C4-2B (cell line): Measurements from ENCODE around the gene CCDC14.

ENCODE experiments used
- H3K27ac ChIP-seq: fragments of 450-650 bp; 2 replicates; pipeline ENCODE4 v1.5.1; 2017
- ZFX ChIP-seq: fragments of 450-650 bp; IDR thresholded peaks from 2 replicates; pipeline ENCODE4 v1.6.1; 2017
- TF ChIP-seq, protein P1 (sequence below): fragments of 450-650 bp; conservative IDR thresholded peaks from 2 replicates; pipeline ENCODE4 v1.5.1; 2017; ENCODE audit warnings: mild to moderate bottlenecking

The CCDC14 gene

GRCh38 chr3:123934250-123934649 is 26.8 kb downstream of the CCDC14 start:
- no peak for TF ChIP-seq ZFX
- TF ChIP-seq, protein P1, sequence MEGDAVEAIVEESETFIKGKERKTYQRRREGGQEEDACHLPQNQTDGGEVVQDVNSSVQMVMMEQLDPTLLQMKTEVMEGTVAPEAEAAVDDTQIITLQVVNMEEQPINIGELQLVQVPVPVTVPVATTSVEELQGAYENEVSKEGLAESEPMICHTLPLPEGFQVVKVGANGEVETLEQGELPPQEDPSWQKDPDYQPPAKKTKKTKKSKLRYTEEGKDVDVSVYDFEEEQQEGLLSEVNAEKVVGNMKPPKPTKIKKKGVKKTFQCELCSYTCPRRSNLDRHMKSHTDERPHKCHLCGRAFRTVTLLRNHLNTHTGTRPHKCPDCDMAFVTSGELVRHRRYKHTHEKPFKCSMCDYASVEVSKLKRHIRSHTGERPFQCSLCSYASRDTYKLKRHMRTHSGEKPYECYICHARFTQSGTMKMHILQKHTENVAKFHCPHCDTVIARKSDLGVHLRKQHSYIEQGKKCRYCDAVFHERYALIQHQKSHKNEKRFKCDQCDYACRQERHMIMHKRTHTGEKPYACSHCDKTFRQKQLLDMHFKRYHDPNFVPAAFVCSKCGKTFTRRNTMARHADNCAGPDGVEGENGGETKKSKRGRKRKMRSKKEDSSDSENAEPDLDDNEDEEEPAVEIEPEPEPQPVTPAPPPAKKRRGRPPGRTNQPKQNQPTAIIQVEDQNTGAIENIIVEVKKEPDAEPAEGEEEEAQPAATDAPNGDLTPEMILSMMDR = no peak
- H3K27ac ChIP-seq = no peak overlapping the region

- TF ChIP-seq, protein P1 = no peak
- TF ChIP-seq ZFX = no peak
- no peak overlapping the region for H3K27ac ChIP-seq
Observed at GRCh38 chr3:123930445-123930844, 30.6 kb downstream of the CCDC14 start.

- H3K27ac ChIP-seq = no peak overlapping the region
- TF ChIP-seq, protein P1 = no peak
- no peak for TF ChIP-seq ZFX
Observed at GRCh38 chr3:123929325-123929724, 31.7 kb downstream of the CCDC14 start.

DNA sequence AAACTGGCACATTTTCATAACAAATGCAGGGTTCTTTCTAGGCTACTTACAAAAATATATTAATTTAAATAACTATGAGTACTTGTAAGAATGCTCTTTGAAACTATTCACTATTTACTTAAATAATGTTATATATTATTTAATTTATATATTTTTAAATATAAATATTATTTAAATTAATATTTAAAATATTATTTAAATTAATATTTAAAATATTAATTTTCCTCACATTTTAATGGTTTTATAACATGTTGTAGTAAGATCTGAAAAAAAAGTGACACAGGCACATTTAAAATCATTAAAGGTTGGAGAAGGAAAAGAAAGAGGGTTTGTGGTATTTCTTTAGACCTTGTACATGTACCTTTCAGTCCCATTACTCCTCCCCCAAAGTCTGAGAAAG is 34.6 kb downstream of the CCDC14 start:
- no peak for TF ChIP-seq ZFX
- TF ChIP-seq, protein P1 = no peak
- H3K27ac ChIP-seq = no peak overlapping the region

DNA sequence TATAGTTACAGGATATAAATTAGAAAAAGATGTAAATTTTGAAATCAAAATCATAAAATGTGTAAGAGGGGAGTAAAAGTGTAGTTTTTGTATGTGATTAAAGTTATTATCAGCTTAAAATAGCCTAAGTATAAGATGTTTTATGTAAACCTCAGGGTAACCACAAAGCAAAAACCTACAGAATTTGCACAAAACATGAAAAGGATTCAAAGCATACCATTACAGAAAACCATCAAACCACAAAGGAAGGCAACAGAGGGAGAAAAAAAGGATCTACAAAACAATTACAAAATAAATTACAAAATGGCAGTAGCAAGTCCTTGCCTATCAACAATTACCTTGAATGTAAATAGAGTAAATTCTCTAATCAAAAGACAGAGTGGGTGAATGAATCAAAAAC is 40.2 kb downstream of the CCDC14 start:
- no peak for TF ChIP-seq ZFX
- TF ChIP-seq, protein P1 = no peak
- H3K27ac ChIP-seq = no peak overlapping the region

GRCh38 chr3:123920383-123920782 is 40.6 kb downstream of the CCDC14 start:
- no peak overlapping the region for H3K27ac ChIP-seq
- TF ChIP-seq ZFX = no peak
- TF ChIP-seq, protein P1 = no peak

DNA sequence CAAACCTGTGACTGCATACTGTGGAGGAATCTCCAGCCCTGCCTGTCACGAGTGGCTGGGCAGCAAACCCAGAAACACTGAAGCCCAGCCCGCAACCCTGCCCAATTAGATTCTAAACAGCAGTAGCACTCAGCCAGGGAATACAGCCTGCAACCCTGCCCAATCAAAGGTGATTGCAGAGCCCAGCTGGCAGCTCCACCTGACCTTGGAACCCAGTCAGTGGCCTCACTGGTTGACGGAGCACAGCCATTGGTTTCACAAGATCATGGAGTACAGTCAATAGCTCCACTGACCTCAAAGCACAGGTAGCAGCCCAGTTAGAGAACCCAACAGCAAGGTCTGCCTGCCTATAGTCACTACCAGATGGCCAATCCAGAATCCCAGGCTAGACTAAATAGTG is 41.7 kb downstream of the CCDC14 start:
- TF ChIP-seq, protein P1 = no peak
- TF ChIP-seq ZFX = no peak
- no peak overlapping the region for H3K27ac ChIP-seq
